HCT116 (cell line): ENCODE measurements around the gene THBS1. TPM values are rescaled to one million over a fixed set of nuclear protein-coding genes. Genes with fewer than 3 reads are reported as not detected.

Experiments
- ATAC-seq: fragments of 200-7000 bp; cut with Tn5 transposase; 2 replicates; pipeline ENCODE4 v1.9.1; 2020; ENCODE audit warnings: mild to moderate bottlenecking, moderate library complexity
- BruUV-seq: library from RNA; stranded (reverse); fragments of 400-500 nt; replicated peaks from 2 replicates; lab custom pipeline; 2021; lab: Mats Ljungman, UMichigan
- CTCF ChIA-PET: fragments of 300-600 bp; sonication (Branson Sonifier 250); formaldehyde crosslinking; loops from one replicate; lab custom pipeline; 2021; ENCODE audit warnings: antibody characterized with exemption; lab: Charles Lee
- POLR2A ChIA-PET: fragments of 300-600, 350-600 bp; sonication (Branson Sonifier 250); formaldehyde crosslinking; loops from one replicate; lab custom pipeline; 2021; ENCODE audit warnings: antibody characterized with exemption; lab: Charles Lee
- RAD21 ChIA-PET, 2 experiments: fragments of 300-600 bp; sonication (Branson Sonifier 250); formaldehyde crosslinking; loops; one replicate each; lab custom pipeline; 2023; ENCODE audit warnings: low total read pairs in 2 of 2; ENCODE audit not compliant: uncharacterized antibody in 2 of 2, unreplicated experiment in 2 of 2, low non-redundant PET in 1 of 2; lab: Charles Lee
- DNase-seq: peaks from one replicate; pipeline ENCODE4 v3.0.0-alpha.2; 2010; ENCODE audit warnings: low read depth, low spot score
- H2AFZ ChIP-seq: fragments of 200-600 bp; shearing (Covaris generic), sonication (generic); 2 replicates; pipeline ENCODE4 v1.6.1; 2017; ENCODE audit warnings: low read depth, mixed run types, mixed read lengths, antibody characterized with exemption, low read length; ENCODE audit not compliant: poor library complexity, severe bottlenecking
- H3K27ac ChIP-seq: 2 replicates; pipeline ENCODE4 v1.5.1; 2012; ENCODE audit warnings: low read depth, low read length
- H3K27me3 ChIP-seq: fragments of 200-600 bp; sonication (generic); 2 replicates; pipeline ENCODE4 v1.6.1; 2016; ENCODE audit warnings: mixed run types, low read length, mixed read lengths; ENCODE audit not compliant: insufficient read depth
- H3K36me3 ChIP-seq, 2 experiments: fragments of 200-500 bp in 1 of 2; fragments of 200-600 bp in 1 of 2; sonication (Bioruptor generic) in 1 of 2; sonication (generic) in 1 of 2; 2 replicates each; pipeline versions ENCODE4 v1.5.1 to v1.6.1; 2014 to 2016; ENCODE audit warnings: low read length in 2 of 2, inconsistent platforms in 1 of 2, mixed read lengths in 1 of 2, mixed run types in 1 of 2; ENCODE audit not compliant: insufficient read depth in 2 of 2, control insufficient read depth in 1 of 2
- H3K4me1 ChIP-seq, 2 experiments: fragments of 200-600 bp in 1 of 2; sonication (generic) in 1 of 2; 2 replicates each; pipeline versions ENCODE4 v1.5.1 to v1.6.1; 2012 to 2017; ENCODE audit warnings: low read length in 2 of 2, inconsistent platforms in 1 of 2, mild to moderate bottlenecking in 1 of 2, mixed read lengths in 1 of 2, mixed run types in 1 of 2, moderate library complexity in 1 of 2; ENCODE audit not compliant: insufficient read depth in 2 of 2, control insufficient read depth in 1 of 2
- H3K4me2 ChIP-seq: fragments of 200-600 bp; sonication (generic); 2 replicates; pipeline ENCODE4 v1.6.1; 2017; ENCODE audit warnings: mixed run types, low read length, mixed read lengths
- H3K4me3 ChIP-seq, 2 experiments: fragments of 200-600 bp in 1 of 2; sonication (generic) in 1 of 2; replicated peaks in 1 of 2; 2 replicates each; pipeline ENCODE4 v1.5.1; 2011 to 2016; ENCODE audit warnings: low read length in 2 of 2, control low read depth in 1 of 2, low read depth in 1 of 2, mild to moderate bottlenecking in 1 of 2, mixed read lengths in 1 of 2, mixed run types in 1 of 2
- H3K79me2 ChIP-seq: fragments of 200-600 bp; sonication (generic); 2 replicates; pipeline ENCODE4 v1.6.1; 2017; ENCODE audit warnings: mild to moderate bottlenecking, mixed run types, low read length, moderate library complexity, mixed read lengths; ENCODE audit not compliant: insufficient read depth
- H3K9ac ChIP-seq: fragments of 200-600 bp; sonication (generic); 2 replicates; pipeline ENCODE4 v1.6.1; 2016; ENCODE audit warnings: low read length, mixed read lengths
- H3K9me2 ChIP-seq: fragments of 200-600 bp; sonication (generic), shearing (Covaris generic); 2 replicates; pipeline ENCODE4 v1.6.1; 2017; ENCODE audit warnings: mixed run types, mild to moderate bottlenecking, moderate library complexity; ENCODE audit not compliant: insufficient read depth
- H3K9me3 ChIP-seq, 2 experiments: fragments of 200-500 bp in 1 of 2; fragments of 200-600 bp in 1 of 2; sonication (Bioruptor generic) in 1 of 2; sonication (generic) in 1 of 2; 2 replicates each; pipeline ENCODE4 v1.6.1; 2014 to 2017; ENCODE audit warnings: low read length in 2 of 2, mixed read lengths in 2 of 2, inconsistent platforms in 1 of 2, low read depth in 1 of 2, mild to moderate bottlenecking in 1 of 2, mixed run types in 1 of 2, moderate library complexity in 1 of 2; ENCODE audit not compliant: control insufficient read depth in 1 of 2, insufficient read depth in 1 of 2
- H4K20me1 ChIP-seq: fragments of 200-600 bp; sonication (generic), shearing (Covaris generic); 2 replicates; pipeline ENCODE4 v1.6.1; 2017; ENCODE audit warnings: mixed run types, mild to moderate bottlenecking, moderate library complexity; ENCODE audit not compliant: insufficient read depth
- CBX3 ChIP-seq: IDR thresholded peaks from 2 replicates; pipeline ENCODE4 v1.6.1; 2012; ENCODE audit warnings: low read depth
- CEBPB ChIP-seq: IDR thresholded peaks from 2 replicates; pipeline ENCODE4 v1.6.1; 2012; ENCODE audit warnings: low read depth
- EZH2phosphoT487 ChIP-seq: fragments of 200-600 bp; IDR thresholded peaks from 2 replicates; pipeline ENCODE4 v1.6.1; 2018; ENCODE audit warnings: antibody characterized with exemption, borderline replicate concordance
- FOSL1 ChIP-seq: IDR thresholded peaks from 2 replicates; pipeline ENCODE4 v1.6.1; 2012; ENCODE audit warnings: low read depth
- JUND ChIP-seq: IDR thresholded peaks from 2 replicates; pipeline ENCODE4 v1.6.1; 2012
- POLR2A ChIP-seq: IDR thresholded peaks from 2 replicates; pipeline ENCODE4 v1.7.0; 2011; ENCODE audit warnings: borderline replicate concordance; ENCODE audit not compliant: insufficient read depth, insufficient read length; ENCODE audit errors: extremely low read depth
- REST ChIP-seq: IDR thresholded peaks from 2 replicates; pipeline ENCODE4 v1.6.1; 2012; ENCODE audit warnings: low read depth
- ZBTB33 ChIP-seq: IDR thresholded peaks from 2 replicates; pipeline ENCODE4 v1.6.1; 2011; ENCODE audit warnings: mild to moderate bottlenecking, low read length, moderate library complexity; ENCODE audit not compliant: insufficient replicate concordance; ENCODE audit errors: extremely low read depth
- ZFX ChIP-seq: fragments of 450-650 bp; IDR thresholded peaks from 2 replicates; pipeline ENCODE4 v1.6.1; 2017
- intact Hi-C: fragments of 100-400 bp; cut with micrococcal nuclease; formaldehyde crosslinking; loops from 2 replicates; pipeline ENCODE4 v1.10.0; 2022
- total RNA-seq: library from RNA; stranded (reverse); gene quantifications from one replicate; pipeline ENCODE4 v1.2.1, GENCODE V29; 2021; ENCODE audit not compliant: unreplicated experiment
- TF ChIP-seq, protein P1 (sequence below): IDR thresholded peaks from 2 replicates; pipeline ENCODE4 v1.6.1; 2012

Gene THBS1
- total RNA-seq, 1 experiment from 2014 or later: 6.3 TPM

GRCh38 chr15:39582286-39582976 is 1.6 kb downstream of the THBS1 start:
- Histone ChIP-seq H3K79me2 (no peaks in the 10 kb centered on the region), H3K4me1 (peaks cover 11 to 29% of the 10 kb centered on the region in 2 experiments), H3K4me3 (no peak overlapping the region), H3K36me3 (peaks cover under 1 to 20% of the 10 kb centered on the region in 2 experiments; a peak in 2 of 4 replicates), H2AFZ (no peak overlapping the region), H3K4me2 (peak overlapping the region; percentile 91; the same call in 1 of the 2 replicates), H3K9me2 (no peaks in the 10 kb centered on the region), H4K20me1 (no peaks in the 10 kb centered on the region), H3K27me3 (no peaks in the 10 kb centered on the region), H3K9ac (no peak overlapping the region), H3K27ac (no peak overlapping the region), H3K9me3 (no peaks in the 10 kb centered on the region)
- TF ChIP-seq EZH2phosphoT487 (no peak), CBX3 (no peak), CEBPB (no peak), FOSL1 (no peak), ZBTB33 (no peak), JUND (no peak), POLR2A (no peak), REST (no peak), ZFX (no peak)
- TF ChIP-seq, protein P1, sequence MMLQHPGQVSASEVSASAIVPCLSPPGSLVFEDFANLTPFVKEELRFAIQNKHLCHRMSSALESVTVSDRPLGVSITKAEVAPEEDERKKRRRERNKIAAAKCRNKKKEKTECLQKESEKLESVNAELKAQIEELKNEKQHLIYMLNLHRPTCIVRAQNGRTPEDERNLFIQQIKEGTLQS: no peak
- ATAC-seq: no peak
- DNase-seq: no peak
- POLR2A ChIA-PET: interaction anchor here (0.7 to 1.0 kb wide), 2 partner anchors 175 to 351 kb away, joined by 3 to 7 read pairs; no protein-coding TSS in a partner anchor
- BruUV-seq: no TSS peak
- RAD21 ChIA-PET: interaction anchor here in 1 of 2 experiments (1.9 to 2.4 kb wide), 2 partner anchors 174 to 411 kb away, joined by 4 to 7 read pairs; no protein-coding TSS in a partner anchor
- intact Hi-C loops: no loop called here
- CTCF ChIA-PET: interaction anchor here (0.8 to 5.5 kb wide), 4 partner anchors 16 to 411 kb away, joined by 3 to 52 read pairs (median 27); no protein-coding TSS in a partner anchor
